RWPE2 (cell line): ENCODE data around the gene EEF1A1.
A peak's percentile ranks its signal among the peaks of the same experiment; 100 is the strongest.

Source experiments
- ATAC-seq: fragments of 200-7000 bp; cut with Tn5 transposase; 3 replicates; pipeline ENCODE4 v1.9.1; 2021; ENCODE audit warnings: low read depth
- DNase-seq: peaks from one replicate; pipeline ENCODE4 v3.0.0-alpha.2; 2020; ENCODE audit warnings: low spot score
- H3K27ac ChIP-seq: fragments of 450-650 bp; 2 replicates; pipeline ENCODE4 v1.5.1; 2017; ENCODE audit warnings: mild to moderate bottlenecking; ENCODE audit not compliant: poor library complexity, severe bottlenecking
- H3K27me3 ChIP-seq: fragments of 250-450 bp; sonication (Bioruptor Pico); 2 replicates; pipeline ENCODE4 v1.5.1; 2021; ENCODE audit warnings: mild to moderate bottlenecking, moderate library complexity; ENCODE audit not compliant: insufficient read depth, poor library complexity, severe bottlenecking
- H3K36me3 ChIP-seq: fragments of 250-450 bp; sonication (Bioruptor Pico); 2 replicates; pipeline ENCODE4 v1.5.1; 2020; ENCODE audit warnings: low read depth, mild to moderate bottlenecking, moderate library complexity
- H3K4me1 ChIP-seq: fragments of 250-450 bp; sonication (Bioruptor Pico); 2 replicates; pipeline ENCODE4 v1.5.1; 2021; ENCODE audit warnings: mild to moderate bottlenecking, moderate library complexity; ENCODE audit not compliant: insufficient read depth, poor library complexity, severe bottlenecking
- H3K4me3 ChIP-seq: fragments of 250-450 bp; sonication (Bioruptor Pico); 2 replicates; pipeline ENCODE4 v1.5.1; 2021; ENCODE audit warnings: mild to moderate bottlenecking, moderate library complexity; ENCODE audit not compliant: severe bottlenecking
- H3K9me3 ChIP-seq: fragments of 250-450 bp; sonication (Bioruptor Pico); 2 replicates; pipeline ENCODE4 v1.5.1; 2021; ENCODE audit warnings: mild to moderate bottlenecking, moderate library complexity; ENCODE audit not compliant: severe bottlenecking
- TF ChIP-seq, protein P1 (sequence below): fragments of 450-650 bp; IDR thresholded peaks from one replicate; pipeline ENCODE4 v1.5.1; 2017; ENCODE audit warnings: mild to moderate bottlenecking, moderate library complexity; ENCODE audit not compliant: poor library complexity, severe bottlenecking

Gene EEF1A1

DNA sequence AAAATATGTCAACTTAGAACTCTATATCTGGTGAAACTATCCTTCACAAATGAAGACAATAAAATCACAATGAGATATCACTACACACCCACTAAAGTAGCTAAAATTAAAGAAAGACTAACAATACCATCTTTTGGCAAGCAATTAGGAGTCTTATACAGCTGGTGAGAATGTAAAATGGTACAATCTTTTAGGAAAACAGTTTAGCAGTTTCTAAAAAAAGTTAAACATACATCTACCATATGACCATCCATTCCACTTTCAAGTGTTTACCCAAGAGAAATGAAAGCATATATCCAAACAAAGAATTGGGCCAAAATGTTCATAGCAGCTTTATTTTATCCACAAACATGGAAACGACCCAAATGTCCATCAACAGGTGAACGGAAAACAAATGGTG, 13.8 kb upstream of the EEF1A1 start:
- TF ChIP-seq, protein P1, sequence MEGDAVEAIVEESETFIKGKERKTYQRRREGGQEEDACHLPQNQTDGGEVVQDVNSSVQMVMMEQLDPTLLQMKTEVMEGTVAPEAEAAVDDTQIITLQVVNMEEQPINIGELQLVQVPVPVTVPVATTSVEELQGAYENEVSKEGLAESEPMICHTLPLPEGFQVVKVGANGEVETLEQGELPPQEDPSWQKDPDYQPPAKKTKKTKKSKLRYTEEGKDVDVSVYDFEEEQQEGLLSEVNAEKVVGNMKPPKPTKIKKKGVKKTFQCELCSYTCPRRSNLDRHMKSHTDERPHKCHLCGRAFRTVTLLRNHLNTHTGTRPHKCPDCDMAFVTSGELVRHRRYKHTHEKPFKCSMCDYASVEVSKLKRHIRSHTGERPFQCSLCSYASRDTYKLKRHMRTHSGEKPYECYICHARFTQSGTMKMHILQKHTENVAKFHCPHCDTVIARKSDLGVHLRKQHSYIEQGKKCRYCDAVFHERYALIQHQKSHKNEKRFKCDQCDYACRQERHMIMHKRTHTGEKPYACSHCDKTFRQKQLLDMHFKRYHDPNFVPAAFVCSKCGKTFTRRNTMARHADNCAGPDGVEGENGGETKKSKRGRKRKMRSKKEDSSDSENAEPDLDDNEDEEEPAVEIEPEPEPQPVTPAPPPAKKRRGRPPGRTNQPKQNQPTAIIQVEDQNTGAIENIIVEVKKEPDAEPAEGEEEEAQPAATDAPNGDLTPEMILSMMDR: no peak
- no peaks in the 10 kb centered on the region for H3K36me3 ChIP-seq
- no peak overlapping the region for H3K4me3 ChIP-seq
- no peak overlapping the region for H3K27ac ChIP-seq
- no peaks in the 10 kb centered on the region for H3K9me3 ChIP-seq
- DNase-seq: no peak
- no peaks in the 10 kb centered on the region for H3K27me3 ChIP-seq
- ATAC-seq: no peak
- no peaks in the 10 kb centered on the region for H3K4me1 ChIP-seq

DNA sequence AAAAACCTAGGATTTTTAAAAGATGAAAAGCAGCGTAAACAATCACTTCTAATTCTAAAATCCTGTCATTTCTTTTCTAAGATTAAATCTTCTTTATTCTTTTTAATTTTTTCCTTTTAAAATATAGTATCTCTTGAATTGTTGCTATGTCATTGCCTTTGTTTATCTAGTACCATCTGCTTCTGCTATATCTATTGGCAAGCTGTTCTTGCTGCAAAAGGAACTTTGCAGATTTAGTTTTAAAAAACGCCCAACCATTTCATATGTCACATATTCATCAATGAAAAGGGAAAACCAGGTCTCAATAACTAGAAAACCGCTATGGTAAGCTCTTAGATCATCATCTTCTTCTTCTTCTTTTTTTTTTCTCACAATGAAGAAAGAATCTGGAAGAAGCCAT, 11.5 kb upstream of the EEF1A1 start:
- ATAC-seq (no peak), DNase-seq (no peak)
- Histone ChIP-seq H3K27me3 (no peaks in the 10 kb centered on the region), H3K4me1 (no peaks in the 10 kb centered on the region), H3K27ac (no peak overlapping the region), H3K9me3 (no peaks in the 10 kb centered on the region), H3K4me3 (no peak overlapping the region), H3K36me3 (no peaks in the 10 kb centered on the region)
- TF ChIP-seq, protein P1: no peak

DNA sequence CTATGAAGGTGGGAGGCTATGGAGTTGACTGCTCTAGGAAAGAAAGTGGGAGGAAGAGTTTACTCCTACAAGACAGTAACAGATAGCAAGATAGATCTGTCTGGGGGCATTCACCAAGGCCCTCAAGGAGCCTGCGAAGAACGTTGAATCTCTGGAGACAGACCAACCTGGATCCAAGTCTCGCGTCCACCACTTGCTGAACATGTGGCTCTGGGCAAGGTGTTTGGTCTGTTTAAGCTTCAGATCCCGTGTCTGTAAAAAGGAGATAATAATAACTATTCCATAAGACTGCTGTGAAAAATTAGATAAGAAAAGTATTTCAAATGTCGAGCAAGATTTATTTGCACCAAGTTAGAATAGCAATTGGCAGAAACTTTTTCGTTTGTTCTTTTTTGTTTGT, 8.1 kb upstream of the EEF1A1 start:
- no peak for DNase-seq
- TF ChIP-seq, protein P1: no peak
- no peak overlapping the region for H3K4me3 ChIP-seq
- H3K4me1 ChIP-seq: peaks cover 4% of the 10 kb centered on the region
- no peaks in the 10 kb centered on the region for H3K36me3 ChIP-seq
- no peak for ATAC-seq
- no peaks in the 10 kb centered on the region for H3K27me3 ChIP-seq
- no peak overlapping the region for H3K27ac ChIP-seq
- H3K9me3 ChIP-seq: no peaks in the 10 kb centered on the region

DNA sequence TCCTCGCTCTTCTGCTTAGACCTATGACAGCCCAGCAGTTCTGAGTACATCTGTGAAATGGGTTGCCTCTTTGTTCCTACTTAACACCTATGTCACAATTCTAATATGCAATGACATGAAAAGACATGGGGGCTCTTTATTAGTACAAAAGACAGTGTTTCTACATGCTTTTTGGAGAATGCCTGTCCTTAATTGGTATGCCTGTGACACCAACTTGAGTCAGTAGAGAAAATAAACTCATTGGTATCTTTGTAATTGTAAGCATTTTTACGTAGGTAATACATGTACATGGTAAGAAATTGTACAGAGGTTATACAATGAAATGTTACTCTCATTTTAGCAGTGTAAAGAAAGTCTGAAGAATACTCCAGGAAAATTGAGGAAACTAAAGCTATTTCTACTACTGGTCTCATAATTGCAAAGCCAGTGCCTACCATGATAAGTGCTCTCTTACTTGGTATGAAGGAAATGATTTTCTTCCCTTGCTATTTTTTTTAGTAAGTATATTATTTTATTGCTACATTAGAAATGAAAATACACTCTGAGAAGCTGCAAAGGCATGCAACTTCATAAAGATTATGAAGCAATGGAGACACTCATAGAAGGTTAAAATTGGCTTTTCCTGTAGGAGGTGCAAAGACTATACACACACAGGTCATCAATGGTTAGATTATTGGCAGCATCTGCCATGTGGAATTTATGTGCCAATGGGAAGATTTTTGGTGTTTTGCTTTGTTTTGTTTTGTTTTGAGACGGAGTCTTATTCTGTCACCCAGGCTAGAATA, 4.9 kb upstream of the EEF1A1 start:
- Histone ChIP-seq H3K36me3 (peaks cover under 1% of the 10 kb centered on the region), H3K4me3 (no peak overlapping the region), H3K27me3 (no peaks in the 10 kb centered on the region), H3K4me1 (peaks cover 5% of the 10 kb centered on the region), H3K9me3 (no peaks in the 10 kb centered on the region), H3K27ac (no peak overlapping the region)
- DNase-seq (no peak), ATAC-seq (no peak)
- TF ChIP-seq, protein P1: no peak

DNA sequence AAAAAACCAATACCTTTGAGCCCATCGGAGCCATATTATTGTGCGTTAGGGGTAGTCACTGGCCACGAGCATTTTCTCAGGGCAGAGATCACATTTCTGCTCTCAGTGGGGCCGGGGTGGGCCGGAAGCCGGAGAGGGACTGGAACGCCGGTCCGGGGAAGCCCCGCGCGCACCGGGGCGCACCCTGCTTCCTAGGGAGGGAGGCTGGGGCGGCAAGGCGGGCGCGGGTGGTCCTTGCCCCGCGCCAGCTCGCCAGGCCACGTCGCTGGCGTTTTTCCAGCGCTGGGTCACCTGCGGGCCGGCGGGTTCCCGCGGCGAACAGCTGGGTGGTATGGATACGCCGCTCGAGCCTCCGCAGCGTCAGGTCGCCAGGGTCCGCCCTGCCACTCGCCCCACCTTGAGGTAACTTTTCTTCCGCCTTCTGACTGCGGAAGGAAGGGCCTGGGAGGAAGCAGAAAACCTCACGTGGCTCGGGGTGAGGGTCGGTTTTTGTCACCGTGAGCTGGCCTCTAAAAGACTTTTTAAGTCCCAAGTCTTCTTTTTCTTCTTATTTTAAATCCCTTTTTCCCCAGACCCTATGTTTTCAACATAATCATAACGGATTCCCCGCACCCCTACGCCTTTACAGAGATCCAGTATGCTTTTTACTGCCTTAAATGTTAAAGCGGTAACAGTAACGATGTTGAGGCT, 2.7 kb upstream of the EEF1A1 start:
- peak overlapping the region; percentile 72 for H3K4me3 ChIP-seq
- ATAC-seq (peak; percentile 35), DNase-seq (peak; percentile 66)
- TF ChIP-seq, protein P1: no peak
- H3K36me3 ChIP-seq: peaks cover 22% of the 10 kb centered on the region
- no peaks in the 10 kb centered on the region for H3K9me3 ChIP-seq
- peaks cover 5% of the 10 kb centered on the region for H3K4me1 ChIP-seq
- peak overlapping the region; percentile 97 for H3K27ac ChIP-seq
- no peaks in the 10 kb centered on the region for H3K27me3 ChIP-seq
